ENCODE measurements around the gene SLC19A1.

DNA sequence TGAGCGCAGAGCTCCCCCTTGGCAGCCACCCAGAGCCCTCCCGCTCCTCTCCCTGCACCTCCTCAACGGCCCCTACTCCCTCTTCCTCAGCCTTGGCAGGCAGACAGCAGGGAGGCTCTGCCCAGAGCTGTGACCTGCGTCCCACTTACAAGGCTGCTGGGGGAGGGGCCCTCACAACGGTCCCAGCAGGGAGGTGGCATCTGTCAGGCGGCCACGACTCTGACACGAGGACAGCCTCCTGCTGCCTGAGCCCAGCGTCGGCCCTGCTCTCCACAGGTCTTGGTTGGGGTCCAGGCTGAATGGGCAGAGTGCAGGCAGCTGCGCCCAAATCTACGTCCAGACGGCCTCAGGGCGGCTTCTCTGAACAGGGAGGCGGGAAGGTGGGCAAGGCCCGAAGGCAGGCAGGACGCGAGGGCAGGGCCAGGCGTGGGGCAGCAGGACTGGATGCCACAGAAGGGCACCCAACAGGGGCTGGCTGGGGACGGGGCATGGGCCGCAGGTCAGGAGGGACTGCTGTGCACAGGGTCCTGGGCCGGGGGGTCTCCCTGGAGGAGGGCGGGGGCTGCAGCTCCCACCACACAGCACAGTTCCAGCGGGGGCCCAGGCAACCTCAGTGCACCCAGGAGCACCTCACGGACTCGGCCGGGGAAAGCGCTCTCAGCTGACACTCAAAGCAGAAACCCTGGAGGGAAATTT is 7.5 kb downstream of the SLC19A1 start:
- TF ChIP-seq, protein P1, sequence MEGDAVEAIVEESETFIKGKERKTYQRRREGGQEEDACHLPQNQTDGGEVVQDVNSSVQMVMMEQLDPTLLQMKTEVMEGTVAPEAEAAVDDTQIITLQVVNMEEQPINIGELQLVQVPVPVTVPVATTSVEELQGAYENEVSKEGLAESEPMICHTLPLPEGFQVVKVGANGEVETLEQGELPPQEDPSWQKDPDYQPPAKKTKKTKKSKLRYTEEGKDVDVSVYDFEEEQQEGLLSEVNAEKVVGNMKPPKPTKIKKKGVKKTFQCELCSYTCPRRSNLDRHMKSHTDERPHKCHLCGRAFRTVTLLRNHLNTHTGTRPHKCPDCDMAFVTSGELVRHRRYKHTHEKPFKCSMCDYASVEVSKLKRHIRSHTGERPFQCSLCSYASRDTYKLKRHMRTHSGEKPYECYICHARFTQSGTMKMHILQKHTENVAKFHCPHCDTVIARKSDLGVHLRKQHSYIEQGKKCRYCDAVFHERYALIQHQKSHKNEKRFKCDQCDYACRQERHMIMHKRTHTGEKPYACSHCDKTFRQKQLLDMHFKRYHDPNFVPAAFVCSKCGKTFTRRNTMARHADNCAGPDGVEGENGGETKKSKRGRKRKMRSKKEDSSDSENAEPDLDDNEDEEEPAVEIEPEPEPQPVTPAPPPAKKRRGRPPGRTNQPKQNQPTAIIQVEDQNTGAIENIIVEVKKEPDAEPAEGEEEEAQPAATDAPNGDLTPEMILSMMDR (IDR thresholded peaks at IDR 0.05) = no peak
- TF ChIP-seq EP300 (IDR thresholded peaks at IDR 0.05) (no peak), POLR2AphosphoS5 (IDR thresholded peaks at IDR 0.05) (no peak), POLR2A (IDR thresholded peaks at IDR 0.05) (no peak)
